HL-60 (cell line): ENCODE results near the gene TGFB1I1.

Experiments used
- DNase-seq, 2 experiments: peaks; one replicate each; pipeline ENCODE4 v3.0.0-alpha.2; 2010 to 2020; ENCODE audit warnings: low read depth in 1 of 2, low spot score in 1 of 2
- H3K27ac ChIP-seq: fragments of 250-450 bp; sonication (Bioruptor Pico); replicated peaks from 2 replicates; pipeline ENCODE4 v1.5.1; 2020; ENCODE audit warnings: mild to moderate bottlenecking, moderate library complexity
- H3K27me3 ChIP-seq: fragments of 250-450 bp; sonication (Bioruptor Pico); 2 replicates; pipeline ENCODE4 v1.5.1; 2021; ENCODE audit warnings: mild to moderate bottlenecking, moderate library complexity; ENCODE audit not compliant: insufficient read depth, poor library complexity, severe bottlenecking
- H3K4me3 ChIP-seq: replicated peaks from 2 replicates; pipeline ENCODE4 v1.5.1; 2011; ENCODE audit warnings: mild to moderate bottlenecking, control low read depth, low read length; ENCODE audit not compliant: insufficient read depth
- GABPA ChIP-seq: IDR thresholded peaks from 2 replicates; pipeline ENCODE4 v1.6.1; 2012; ENCODE audit warnings: low read depth
- POLR2AphosphoS5 ChIP-seq: IDR thresholded peaks from 2 replicates; pipeline ENCODE4 v1.6.1; 2012; ENCODE audit warnings: low read depth
- SPI1 ChIP-seq: IDR thresholded peaks from 2 replicates; pipeline ENCODE4 v1.6.1; 2012; ENCODE audit warnings: low read depth, mild to moderate bottlenecking, borderline replicate concordance
- TF ChIP-seq, protein P1 (sequence below): IDR thresholded peaks from one replicate; pipeline ENCODE4 v1.5.1; 2011; ENCODE audit warnings: low read length, control low read depth, inconsistent platforms; ENCODE audit not compliant: insufficient read depth
- TF ChIP-seq, protein P2 (sequence below): IDR thresholded peaks from 2 replicates; pipeline ENCODE4 v1.6.1; 2012; ENCODE audit warnings: low read depth; ENCODE audit not compliant: insufficient replicate concordance

The TGFB1I1 gene

DNA sequence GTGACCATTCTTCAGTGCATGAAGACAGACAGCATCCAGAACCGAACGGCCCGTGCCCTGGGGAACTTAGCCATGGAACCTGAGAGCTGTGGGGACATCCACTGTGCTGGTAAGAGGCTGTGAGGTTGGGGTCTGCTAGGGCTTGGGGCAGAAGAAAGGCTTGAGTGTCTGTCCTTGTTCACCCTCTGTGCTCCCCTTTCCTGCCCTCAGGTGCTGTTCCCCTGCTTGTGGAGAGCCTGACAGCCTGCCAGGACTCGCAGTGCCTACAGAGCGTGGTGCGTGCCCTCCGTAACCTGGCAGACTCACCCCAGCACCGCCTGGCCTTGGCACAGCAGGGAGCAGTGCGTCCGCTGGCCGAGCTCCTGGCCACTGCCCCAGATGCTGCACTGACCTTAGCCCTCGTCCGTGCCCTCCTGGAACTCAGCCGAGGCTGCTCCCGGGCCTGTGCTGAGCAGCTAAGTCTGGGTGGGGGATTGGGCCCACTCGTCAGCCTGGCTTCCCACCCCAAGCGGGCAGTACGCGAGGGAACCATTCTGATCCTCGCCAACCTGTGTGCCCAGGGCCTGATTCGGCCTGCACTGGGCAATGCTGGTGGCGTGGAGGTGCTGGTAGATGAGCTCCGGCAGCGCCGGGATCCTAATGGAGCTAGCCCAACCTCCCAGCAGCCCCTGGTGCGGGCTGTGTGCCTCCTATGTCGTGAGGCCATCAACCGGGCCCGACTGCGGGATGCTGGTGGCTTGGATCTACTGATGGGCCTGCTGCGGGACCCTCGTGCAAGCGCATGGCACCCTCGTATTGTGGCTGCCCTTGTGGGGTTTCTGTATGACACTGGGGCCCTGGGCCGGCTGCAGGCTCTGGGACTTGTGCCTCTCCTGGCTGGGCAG lies 9.8 kb upstream of the TGFB1I1 start:
- TF ChIP-seq, protein P1, sequence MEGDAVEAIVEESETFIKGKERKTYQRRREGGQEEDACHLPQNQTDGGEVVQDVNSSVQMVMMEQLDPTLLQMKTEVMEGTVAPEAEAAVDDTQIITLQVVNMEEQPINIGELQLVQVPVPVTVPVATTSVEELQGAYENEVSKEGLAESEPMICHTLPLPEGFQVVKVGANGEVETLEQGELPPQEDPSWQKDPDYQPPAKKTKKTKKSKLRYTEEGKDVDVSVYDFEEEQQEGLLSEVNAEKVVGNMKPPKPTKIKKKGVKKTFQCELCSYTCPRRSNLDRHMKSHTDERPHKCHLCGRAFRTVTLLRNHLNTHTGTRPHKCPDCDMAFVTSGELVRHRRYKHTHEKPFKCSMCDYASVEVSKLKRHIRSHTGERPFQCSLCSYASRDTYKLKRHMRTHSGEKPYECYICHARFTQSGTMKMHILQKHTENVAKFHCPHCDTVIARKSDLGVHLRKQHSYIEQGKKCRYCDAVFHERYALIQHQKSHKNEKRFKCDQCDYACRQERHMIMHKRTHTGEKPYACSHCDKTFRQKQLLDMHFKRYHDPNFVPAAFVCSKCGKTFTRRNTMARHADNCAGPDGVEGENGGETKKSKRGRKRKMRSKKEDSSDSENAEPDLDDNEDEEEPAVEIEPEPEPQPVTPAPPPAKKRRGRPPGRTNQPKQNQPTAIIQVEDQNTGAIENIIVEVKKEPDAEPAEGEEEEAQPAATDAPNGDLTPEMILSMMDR: no peak
- TF ChIP-seq, protein P2, sequence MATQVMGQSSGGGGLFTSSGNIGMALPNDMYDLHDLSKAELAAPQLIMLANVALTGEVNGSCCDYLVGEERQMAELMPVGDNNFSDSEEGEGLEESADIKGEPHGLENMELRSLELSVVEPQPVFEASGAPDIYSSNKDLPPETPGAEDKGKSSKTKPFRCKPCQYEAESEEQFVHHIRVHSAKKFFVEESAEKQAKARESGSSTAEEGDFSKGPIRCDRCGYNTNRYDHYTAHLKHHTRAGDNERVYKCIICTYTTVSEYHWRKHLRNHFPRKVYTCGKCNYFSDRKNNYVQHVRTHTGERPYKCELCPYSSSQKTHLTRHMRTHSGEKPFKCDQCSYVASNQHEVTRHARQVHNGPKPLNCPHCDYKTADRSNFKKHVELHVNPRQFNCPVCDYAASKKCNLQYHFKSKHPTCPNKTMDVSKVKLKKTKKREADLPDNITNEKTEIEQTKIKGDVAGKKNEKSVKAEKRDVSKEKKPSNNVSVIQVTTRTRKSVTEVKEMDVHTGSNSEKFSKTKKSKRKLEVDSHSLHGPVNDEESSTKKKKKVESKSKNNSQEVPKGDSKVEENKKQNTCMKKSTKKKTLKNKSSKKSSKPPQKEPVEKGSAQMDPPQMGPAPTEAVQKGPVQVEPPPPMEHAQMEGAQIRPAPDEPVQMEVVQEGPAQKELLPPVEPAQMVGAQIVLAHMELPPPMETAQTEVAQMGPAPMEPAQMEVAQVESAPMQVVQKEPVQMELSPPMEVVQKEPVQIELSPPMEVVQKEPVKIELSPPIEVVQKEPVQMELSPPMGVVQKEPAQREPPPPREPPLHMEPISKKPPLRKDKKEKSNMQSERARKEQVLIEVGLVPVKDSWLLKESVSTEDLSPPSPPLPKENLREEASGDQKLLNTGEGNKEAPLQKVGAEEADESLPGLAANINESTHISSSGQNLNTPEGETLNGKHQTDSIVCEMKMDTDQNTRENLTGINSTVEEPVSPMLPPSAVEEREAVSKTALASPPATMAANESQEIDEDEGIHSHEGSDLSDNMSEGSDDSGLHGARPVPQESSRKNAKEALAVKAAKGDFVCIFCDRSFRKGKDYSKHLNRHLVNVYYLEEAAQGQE: no peak
- TF ChIP-seq GABPA (no peak), SPI1 (no peak), POLR2AphosphoS5 (no peak)
- no peaks in the 10 kb centered on the region for H3K27me3 ChIP-seq
- H3K4me3 ChIP-seq: no peak overlapping the region
- H3K27ac ChIP-seq: no peak overlapping the region
- DNase-seq: no peak

DNA sequence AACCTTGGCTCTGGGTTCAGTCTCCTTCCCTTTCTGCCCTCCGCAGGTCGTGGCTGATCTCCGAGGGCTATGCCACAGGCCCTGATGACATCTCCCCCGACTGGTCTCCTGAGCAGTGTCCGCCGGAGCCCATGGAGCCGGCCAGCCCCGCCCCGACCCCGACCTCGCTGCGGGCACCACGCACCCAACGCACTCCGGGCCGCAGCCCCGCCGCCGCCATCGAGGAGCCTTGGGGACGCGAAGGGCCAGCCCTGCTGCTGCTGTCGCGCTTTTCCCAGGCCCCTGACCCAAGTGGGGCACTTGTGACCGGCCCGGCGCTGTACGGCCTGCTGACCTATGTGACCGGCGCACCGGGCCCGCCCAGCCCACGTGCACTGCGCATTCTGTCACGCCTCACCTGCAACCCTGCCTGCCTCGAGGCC lies 7.6 kb upstream of the TGFB1I1 start:
- Histone ChIP-seq H3K4me3 (no peak overlapping the region), H3K27me3 (no peaks in the 10 kb centered on the region), H3K27ac (no peak overlapping the region)
- no peak for TF ChIP-seq GABPA
- TF ChIP-seq, protein P2: no peak
- TF ChIP-seq, protein P1: no peak
- no peak for TF ChIP-seq POLR2AphosphoS5
- TF ChIP-seq SPI1: no peak
- no peak for DNase-seq

DNA sequence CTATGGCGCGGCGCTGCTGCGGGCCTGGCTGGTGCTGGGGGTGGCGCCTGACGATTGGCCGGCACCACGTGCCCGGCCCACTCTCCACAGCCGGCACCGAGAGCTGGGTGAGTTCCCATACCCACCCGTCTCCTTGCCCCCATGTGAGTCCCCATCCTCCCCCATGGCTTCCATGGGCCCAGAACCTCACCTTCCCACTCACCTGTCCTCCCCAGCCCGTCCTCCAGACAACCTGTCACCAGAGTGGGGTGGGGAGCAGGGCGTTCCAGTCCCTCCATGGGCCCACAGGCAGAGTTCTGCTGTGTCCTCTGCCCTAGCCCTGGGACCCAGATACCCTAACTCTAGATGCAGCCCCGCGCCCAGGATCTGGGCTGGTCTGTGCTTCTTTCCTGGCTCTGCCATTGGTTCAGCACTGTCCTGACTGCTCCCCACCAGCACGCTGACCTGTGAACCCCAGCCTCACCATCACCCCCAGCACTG lies 7.1 kb upstream of the TGFB1I1 start:
- no peak for DNase-seq
- Histone ChIP-seq H3K4me3 (no peak overlapping the region), H3K27me3 (no peaks in the 10 kb centered on the region), H3K27ac (no peak overlapping the region)
- TF ChIP-seq GABPA (no peak), POLR2AphosphoS5 (no peak), SPI1 (no peak)
- TF ChIP-seq, protein P1: no peak
- TF ChIP-seq, protein P2: no peak
